H9 (cell line): ENCODE measurements around the gene DTNB. TPM values are rescaled to one million over a fixed set of nuclear protein-coding genes. Genes with fewer than 3 reads are reported as not detected.

Source experiments
- DNase-seq: peaks from one replicate; pipeline ENCODE4 v3.0.0-alpha.2; 2017
- H2AFZ ChIP-seq: one replicate; pipeline ENCODE4 v1.6.1; 2013; ENCODE audit warnings: mild to moderate bottlenecking, low read length, control low read depth, moderate library complexity
- H2AK5ac ChIP-seq: 2 replicates; pipeline ENCODE4 v1.6.1; 2013; ENCODE audit warnings: low read length, control low read depth, mixed read lengths; ENCODE audit not compliant: insufficient read length
- H2BK120ac ChIP-seq: one replicate; pipeline ENCODE4 v1.6.1; 2013; ENCODE audit warnings: low read depth, mild to moderate bottlenecking, low read length, control low read depth, inconsistent platforms; ENCODE audit not compliant: poor library complexity, severe bottlenecking
- H2BK12ac ChIP-seq: 2 replicates; pipeline ENCODE4 v1.6.1; 2013; ENCODE audit warnings: low read length, control low read depth, mixed read lengths, low read depth; ENCODE audit not compliant: insufficient read length
- H2BK15ac ChIP-seq: 2 replicates; pipeline ENCODE4 v1.6.1; 2013; ENCODE audit warnings: low read depth, low read length, control low read depth
- H2BK20ac ChIP-seq: one replicate; pipeline ENCODE4 v1.6.1; 2013; ENCODE audit warnings: low read depth, mild to moderate bottlenecking, low read length, control low read depth, inconsistent platforms; ENCODE audit not compliant: poor library complexity, severe bottlenecking
- H2BK5ac ChIP-seq: 2 replicates; pipeline ENCODE4 v1.6.1; 2013; ENCODE audit warnings: low read length, control low read depth, mixed read lengths; ENCODE audit not compliant: insufficient read length
- H3K14ac ChIP-seq: 2 replicates; pipeline ENCODE4 v1.6.1; 2013; ENCODE audit warnings: low read length, control low read depth; ENCODE audit not compliant: insufficient read depth
- H3K18ac ChIP-seq: 2 replicates; pipeline ENCODE4 v1.6.1; 2013; ENCODE audit warnings: low read depth, mild to moderate bottlenecking, mixed read lengths, low read length, control low read depth; ENCODE audit not compliant: insufficient read length
- H3K23ac ChIP-seq: 2 replicates; pipeline ENCODE4 v1.6.1; 2013; ENCODE audit warnings: low read length, control low read depth, mixed read lengths, low read depth; ENCODE audit not compliant: insufficient read length
- H3K23me2 ChIP-seq: 2 replicates; pipeline ENCODE4 v1.6.1; 2013; ENCODE audit warnings: low read depth, mild to moderate bottlenecking, mixed read lengths, low read length, control low read depth; ENCODE audit not compliant: insufficient read length, poor library complexity, severe bottlenecking
- H3K27ac ChIP-seq: 2 replicates; pipeline ENCODE4 v1.5.1; 2013; ENCODE audit warnings: low read length, control low read depth, mixed read lengths, low read depth; ENCODE audit not compliant: insufficient read length
- H3K27me3 ChIP-seq: 2 replicates; pipeline ENCODE4 v1.6.1; 2013; ENCODE audit warnings: low read length, control low read depth, inconsistent platforms; ENCODE audit not compliant: insufficient read depth
- H3K4ac ChIP-seq: 2 replicates; pipeline ENCODE4 v1.6.1; 2013; ENCODE audit warnings: low read depth, mild to moderate bottlenecking, control low read depth, inconsistent platforms, low read length, moderate library complexity
- H3K4me1 ChIP-seq: 2 replicates; pipeline ENCODE4 v1.6.1; 2013; ENCODE audit warnings: low read length, control low read depth, inconsistent platforms; ENCODE audit not compliant: insufficient read depth
- H3K4me2 ChIP-seq: 2 replicates; pipeline ENCODE4 v1.6.1; 2013; ENCODE audit warnings: low read length, control low read depth, mixed read lengths; ENCODE audit not compliant: insufficient read length, insufficient read depth
- H3K56ac ChIP-seq: 2 replicates; pipeline ENCODE4 v1.6.1; 2013; ENCODE audit warnings: low read depth, mild to moderate bottlenecking, mixed read lengths, low read length, control low read depth; ENCODE audit not compliant: insufficient read length
- H3K79me1 ChIP-seq: 2 replicates; pipeline ENCODE4 v1.6.1; 2013; ENCODE audit warnings: low read depth, mild to moderate bottlenecking, moderate library complexity, low read length, control low read depth, inconsistent platforms; ENCODE audit not compliant: insufficient read depth, poor library complexity, severe bottlenecking
- H3K79me2 ChIP-seq: 2 replicates; pipeline ENCODE4 v1.6.1; 2013; ENCODE audit warnings: low read length, control low read depth, inconsistent platforms; ENCODE audit not compliant: insufficient read depth
- H3K9ac ChIP-seq: 2 replicates; pipeline ENCODE4 v1.6.1; 2013; ENCODE audit warnings: low read length, control low read depth, mixed read lengths; ENCODE audit not compliant: insufficient read length; ENCODE audit errors: extremely low read depth
- H3K9me3 ChIP-seq: one replicate; pipeline ENCODE4 v1.6.1; 2013; ENCODE audit warnings: low read depth, low read length, inconsistent platforms; ENCODE audit not compliant: control insufficient read depth
- H3T11ph ChIP-seq: one replicate; pipeline ENCODE4 v1.6.1; 2013; ENCODE audit warnings: mild to moderate bottlenecking, low read length, control low read depth, inconsistent platforms
- H4K20me1 ChIP-seq: one replicate; pipeline ENCODE4 v1.6.1; 2013; ENCODE audit not compliant: control insufficient read depth, insufficient read length, insufficient read depth
- H4K5ac ChIP-seq: 2 replicates; pipeline ENCODE4 v1.6.1; 2013; ENCODE audit warnings: low read depth, mild to moderate bottlenecking, mixed read lengths, low read length, control low read depth; ENCODE audit not compliant: insufficient read length
- H4K8ac ChIP-seq: replicated peaks from 2 replicates; pipeline ENCODE4 v1.6.1; 2013; ENCODE audit warnings: low read length, control low read depth, mixed read lengths, low read depth; ENCODE audit not compliant: insufficient read length
- H4K91ac ChIP-seq: 2 replicates; pipeline ENCODE4 v1.6.1; 2013; ENCODE audit warnings: low read depth, mild to moderate bottlenecking, moderate library complexity, mixed read lengths, low read length, control low read depth; ENCODE audit not compliant: insufficient read length
- H3K27ac Mint-ChIP-seq, 3 experiments: 2 replicates in 2 of 3; 3 replicates in 1 of 3; pipeline ENCODE4 v1.8.0; 2020 to 2021; ENCODE audit warnings: mixed read lengths in 3 of 3, mild to moderate bottlenecking in 1 of 3, moderate library complexity in 1 of 3
- H3K27me3 Mint-ChIP-seq: 2 replicates; pipeline ENCODE4 v1.8.0; 2021; ENCODE audit warnings: low read depth, mild to moderate bottlenecking, moderate library complexity, mixed read lengths
- H3K36me3 Mint-ChIP-seq, 3 experiments: 2 replicates in 2 of 3; 3 replicates in 1 of 3; pipeline ENCODE4 v1.8.0; 2020 to 2021; ENCODE audit warnings: low read depth in 3 of 3, mixed read lengths in 3 of 3; ENCODE audit not compliant: insufficient read depth in 1 of 3
- H3K4me1 Mint-ChIP-seq, 2 experiments: 2 replicates each; pipeline ENCODE4 v1.8.0; 2020; ENCODE audit warnings: mixed read lengths in 2 of 2
- H3K4me3 Mint-ChIP-seq, 2 experiments: 2 replicates in 1 of 2; 3 replicates in 1 of 2; pipeline ENCODE4 v1.8.0; 2020 to 2021; ENCODE audit warnings: mild to moderate bottlenecking in 2 of 2, mixed read lengths in 2 of 2, moderate library complexity in 1 of 2
- H3K9me3 Mint-ChIP-seq, 2 experiments: 2 replicates in 1 of 2; 3 replicates in 1 of 2; pipeline ENCODE4 v1.8.0; 2020; ENCODE audit warnings: mild to moderate bottlenecking in 2 of 2, mixed read lengths in 2 of 2, moderate library complexity in 1 of 2
- WGBS: extraction: QIAGEN DNeasy Blood & Tissue Kit; methylation state at CpG from one replicate; pipeline ENCODE4 v1.1.7; 2013; ENCODE audit warnings: missing lambda C conversion rate, low lambda C conversion rate, mixed read lengths; ENCODE audit not compliant: insufficient read length; ENCODE audit errors: extremely low coverage; 5-methylcytosine and 5-hydroxymethylcytosine counted together
- total RNA-seq: library from RNA; stranded (reverse); gene quantifications from 2 replicates; pipeline ENCODE4 v1.2.1, GENCODE V29; 2021
- TF ChIP-seq, protein P1 (sequence below): fragments of 200-600 bp; sonication (generic); conservative IDR thresholded peaks from 3 replicates; pipeline ENCODE4 v1.8.0; 2021; ENCODE audit warnings: antibody characterized with exemption, mild to moderate bottlenecking

DTNB gene
- total RNA-seq, 1 experiment from 2014 or later = 26.7 TPM

DNA sequence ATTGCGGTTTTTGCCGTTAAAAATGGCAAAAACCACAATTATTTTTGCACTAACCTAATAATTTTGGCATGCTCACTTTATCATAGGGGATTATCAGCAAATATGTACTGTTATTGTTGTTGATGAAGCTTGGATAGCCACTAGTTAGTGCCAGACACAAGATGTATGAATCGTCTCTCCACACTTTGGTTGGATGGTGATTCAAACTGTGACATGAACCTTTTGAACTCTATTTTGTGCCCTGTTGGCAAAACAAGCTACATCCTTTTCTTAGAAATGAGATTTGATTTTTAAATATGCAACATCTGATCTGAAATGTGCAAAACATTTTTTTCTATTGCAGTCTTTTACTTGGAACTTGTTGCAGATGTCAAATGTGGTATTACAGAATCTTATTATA is 48.8 kb upstream of the DTNB start:
- Histone ChIP-seq H3K4me2 (no peak overlapping the region), H2BK120ac (no peak overlapping the region), H3K27ac (no peak overlapping the region), H3K9me3 (no peaks in the 10 kb centered on the region), H2BK5ac (no peak overlapping the region), H3K23me2 (no peaks in the 10 kb centered on the region), H2BK20ac (no peak overlapping the region), H3K23ac (no peak overlapping the region), H3K79me2 (no peaks in the 10 kb centered on the region), H3K4ac (no peak overlapping the region), H3K9ac (no peak overlapping the region), H2BK12ac (no peak overlapping the region), H3K4me1 (no peaks in the 10 kb centered on the region), H2AK5ac (no peak overlapping the region), H3K79me1 (no peaks in the 10 kb centered on the region), H4K91ac (no peak overlapping the region), H2BK15ac (no peak overlapping the region), H2AFZ (no peak overlapping the region), H4K8ac (no peak overlapping the region), H3K18ac (no peak overlapping the region), H3K27me3 (no peaks in the 10 kb centered on the region), H3K56ac (no peak overlapping the region), H3K14ac (no peak overlapping the region), H4K20me1 (no peaks in the 10 kb centered on the region), H3T11ph (no peak overlapping the region), H4K5ac (no peak overlapping the region)
- no peak for DNase-seq
- Mint-ChIP-seq H3K36me3 (no peaks in the 10 kb centered on the region; a peak in 1 of 7 replicates), H3K4me3 (no peak overlapping the region), H3K27ac (no peak overlapping the region), H3K27me3 (no peaks in the 10 kb centered on the region; the same call in none of the 2 replicates), H3K9me3 (peaks cover 0 to 5% of the 10 kb centered on the region in 2 experiments; a peak in 2 of 5 replicates), H3K4me1 (peaks cover 5 to 8% of the 10 kb centered on the region in 2 experiments; a peak in 3 of 4 replicates)
- TF ChIP-seq, protein P1, sequence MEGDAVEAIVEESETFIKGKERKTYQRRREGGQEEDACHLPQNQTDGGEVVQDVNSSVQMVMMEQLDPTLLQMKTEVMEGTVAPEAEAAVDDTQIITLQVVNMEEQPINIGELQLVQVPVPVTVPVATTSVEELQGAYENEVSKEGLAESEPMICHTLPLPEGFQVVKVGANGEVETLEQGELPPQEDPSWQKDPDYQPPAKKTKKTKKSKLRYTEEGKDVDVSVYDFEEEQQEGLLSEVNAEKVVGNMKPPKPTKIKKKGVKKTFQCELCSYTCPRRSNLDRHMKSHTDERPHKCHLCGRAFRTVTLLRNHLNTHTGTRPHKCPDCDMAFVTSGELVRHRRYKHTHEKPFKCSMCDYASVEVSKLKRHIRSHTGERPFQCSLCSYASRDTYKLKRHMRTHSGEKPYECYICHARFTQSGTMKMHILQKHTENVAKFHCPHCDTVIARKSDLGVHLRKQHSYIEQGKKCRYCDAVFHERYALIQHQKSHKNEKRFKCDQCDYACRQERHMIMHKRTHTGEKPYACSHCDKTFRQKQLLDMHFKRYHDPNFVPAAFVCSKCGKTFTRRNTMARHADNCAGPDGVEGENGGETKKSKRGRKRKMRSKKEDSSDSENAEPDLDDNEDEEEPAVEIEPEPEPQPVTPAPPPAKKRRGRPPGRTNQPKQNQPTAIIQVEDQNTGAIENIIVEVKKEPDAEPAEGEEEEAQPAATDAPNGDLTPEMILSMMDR = no peak
- no CpG with 5 or more reads among the region's 3 CpGs for WGBS
